Measurements from ENCODE around the gene TTF1.
"Not testable (repeated sequence)": the region's sequence is repeated elsewhere in the genome, so short reads cannot be mapped to it uniquely, and the experiment has no call there.

Gene TTF1

GRCh38 chr9:132413926-132414325 lies 7.3 kb upstream of the TTF1 start:
- no peak for DNase-seq (ENCODE audit: low read depth in 2 of 2)

- no peak for DNase-seq (ENCODE audit: low read depth in 2 of 2)
Measured at GRCh38 chr9:132412089-132412488, 5.4 kb upstream of the TTF1 start.

GRCh38 chr9:132411091-132411508 lies 4.5 kb upstream of the TTF1 start:
- DNase-seq (ENCODE audit: low read depth in 2 of 2), result peak; percentile 43 to 60

- no peak for DNase-seq (ENCODE audit: low read depth in 2 of 2)
Measured at GRCh38 chr9:132410642-132411041, 4.0 kb upstream of the TTF1 start.

- DNase-seq (ENCODE audit: low read depth in 2 of 2), result no peak
Measured at GRCh38 chr9:132409828-132410528, 3.3 kb upstream of the TTF1 start, which contains the start of gene CFAP77. TSS of gene CFAP77 (plus strand) at chr9:132410211. CDS start at chr9:132410272, 61 bp downstream.

- no peak for DNase-seq (ENCODE audit: low read depth in 2 of 2)
Measured at GRCh38 chr9:132408521-132408920, 1.9 kb upstream of the TTF1 start.

GRCh38 chr9:132407196-132407595 lies 556 bp upstream of the TTF1 start:
- DNase-seq (ENCODE audit: low read depth in 2 of 2), result no peak

GRCh38 chr9:132404228-132404881 lies 2.3 kb downstream of the TTF1 start:
- DNase-seq (ENCODE audit: low read depth in 2 of 2), result no peak

GRCh38 chr9:132401824-132402223 lies 4.8 kb downstream of the TTF1 start:
- no peak for DNase-seq (ENCODE audit: low read depth in 2 of 2)

GRCh38 chr9:132395560-132395959 lies 11.1 kb downstream of the TTF1 start:
- DNase-seq (ENCODE audit: low read depth in 2 of 2), result no peak

- DNase-seq (ENCODE audit: low read depth in 2 of 2), result no peak
Measured at GRCh38 chr9:132391449-132391848, 15.2 kb downstream of the TTF1 start.

GRCh38 chr9:132390966-132391365 lies 15.7 kb downstream of the TTF1 start:
- DNase-seq (ENCODE audit: low read depth in 2 of 2), result no peak

GRCh38 chr9:132387133-132387532 lies 19.5 kb downstream of the TTF1 start:
- DNase-seq (ENCODE audit: low read depth in 2 of 2), result no peak

- no peak for DNase-seq (ENCODE audit: low read depth in 2 of 2)
Measured at GRCh38 chr9:132384376-132384775, 22.3 kb downstream of the TTF1 start.

GRCh38 chr9:132383462-132383883 lies 23.2 kb downstream of the TTF1 start:
- no peak for DNase-seq (ENCODE audit: low read depth in 2 of 2)

- no peak for DNase-seq (ENCODE audit: low read depth in 2 of 2)
Measured at GRCh38 chr9:132381966-132382541, 24.6 kb downstream of the TTF1 start.

- not testable (repeated sequence) for DNase-seq (ENCODE audit: low read depth in 2 of 2)
Measured at GRCh38 chr9:132378416-132378815, 28.2 kb downstream of the TTF1 start.

GRCh38 chr9:132377769-132378168 lies 28.9 kb downstream of the TTF1 start:
- DNase-seq (ENCODE audit: low read depth in 2 of 2), result not testable (repeated sequence)

- DNase-seq (ENCODE audit: low read depth in 2 of 2), result no peak
Measured at GRCh38 chr9:132372177-132373095, 34.2 kb downstream of the TTF1 start.

- DNase-seq (ENCODE audit: low read depth in 2 of 2), result no peak
Measured at GRCh38 chr9:132370592-132370991, 36.0 kb downstream of the TTF1 start.

GRCh38 chr9:132369421-132369820 lies 37.2 kb downstream of the TTF1 start:
- DNase-seq (ENCODE audit: low read depth in 2 of 2), result no peak

Data from stimulated activated CD4-positive, alpha-beta T cell treated with anti-CD3 and anti-CD28 coated beads, Interleukin-12 subunit alpha, Interleukin-12 subunit beta, amount 100 ng/mL, for 24 hours (primary cell).